OCI-LY3 (cell line): ENCODE measurements around the gene PET117.

Experiments
- H2AFZ ChIP-seq: fragments of 200-600, 300-600 bp; shearing (Covaris generic); 2 replicates; pipeline ENCODE4 v1.6.0; 2014; ENCODE audit warnings: antibody characterized with exemption, low read depth, low read length
- H3K27ac ChIP-seq: fragments of 200-600, 300-600 bp; sonication (generic); 2 replicates; pipeline ENCODE4 v1.5.1; 2014; ENCODE audit warnings: mild to moderate bottlenecking, low read length, moderate library complexity, mixed read lengths
- H3K27me3 ChIP-seq: fragments of 200-600, 300-600 bp; sonication (generic); 2 replicates; pipeline ENCODE4 v1.6.1; 2014; ENCODE audit warnings: low read depth, low read length, mixed read lengths
- H3K36me3 ChIP-seq: fragments of 200-600, 300-600 bp; sonication (generic); replicated peaks from 2 replicates; pipeline ENCODE3; 2014; ENCODE audit warnings: low read depth, low read length, mixed read lengths
- H3K4me1 ChIP-seq: fragments of 300-600, 200-600 bp; sonication (generic); 2 replicates; pipeline ENCODE4 v1.6.1; 2014; ENCODE audit warnings: low read length, mixed read lengths
- H3K4me2 ChIP-seq: fragments of 200-600, 300-600 bp; sonication (generic); 2 replicates; pipeline ENCODE4 v1.6.1; 2014; ENCODE audit warnings: low read length, mixed read lengths
- H3K4me3 ChIP-seq: fragments of 300-600, 200-600 bp; sonication (generic); 2 replicates; pipeline ENCODE4 v1.5.1; 2014; ENCODE audit warnings: antibody characterized with exemption, mild to moderate bottlenecking, low read length, moderate library complexity
- H3K79me2 ChIP-seq: fragments of 300-600, 200-600 bp; shearing (Covaris generic); 2 replicates; pipeline ENCODE4 v1.6.1; 2014; ENCODE audit warnings: mild to moderate bottlenecking, low read length, mixed read lengths
- H3K9ac ChIP-seq: fragments of 300-600, 200-600 bp; shearing (Covaris generic); 2 replicates; pipeline ENCODE4 v1.6.0; 2014; ENCODE audit warnings: mild to moderate bottlenecking, low read length, moderate library complexity
- H3K9me3 ChIP-seq: fragments of 200-600, 300-600 bp; shearing (Covaris generic); 2 replicates; pipeline ENCODE4 v1.6.1; 2014; ENCODE audit warnings: low read length, mixed read lengths; ENCODE audit not compliant: insufficient read depth
- H4K20me1 ChIP-seq: fragments of 200-600, 300-600 bp; sonication (generic); 2 replicates; pipeline ENCODE4 v1.6.1; 2016; ENCODE audit warnings: low read length, mixed read lengths; ENCODE audit not compliant: insufficient read depth
- CTCF ChIP-seq: fragments of 200-600, 300-600 bp; sonication (generic); IDR thresholded peaks from 2 replicates; pipeline ENCODE4 v1.5.1; 2014; ENCODE audit warnings: antibody characterized with exemption, low read length, low read depth
- EZH2phosphoT487 ChIP-seq: fragments of 200-600 bp; shearing (Covaris generic); IDR thresholded peaks from 2 replicates; pipeline ENCODE4 v1.6.1; 2018; ENCODE audit warnings: antibody characterized with exemption, mixed run types, low read depth

PET117 gene

GRCh38 chr20:18164356-18164755 is 26.7 kb downstream of the PET117 start:
- Histone ChIP-seq H3K36me3 (peaks cover 40% of the 10 kb centered on the region), H3K9ac (no peak overlapping the region), H3K27ac (no peak overlapping the region), H3K4me1 (no peaks in the 10 kb centered on the region), H3K79me2 (peaks cover 16% of the 10 kb centered on the region), H3K4me3 (no peak overlapping the region), H3K4me2 (no peak overlapping the region), H3K27me3 (no peaks in the 10 kb centered on the region), H3K9me3 (no peaks in the 10 kb centered on the region), H2AFZ (no peak overlapping the region), H4K20me1 (0 out of 2 replicates have a peak, but pooled peaks cover 11% of the 10 kb centered on the region)
- TF ChIP-seq CTCF (no peak), EZH2phosphoT487 (no peak)

GRCh38 chr20:18165553-18165952 is 27.9 kb downstream of the PET117 start:
- H3K27ac ChIP-seq, result no peak overlapping the region
- no peak overlapping the region for H2AFZ ChIP-seq
- H3K4me2 ChIP-seq, result no peak overlapping the region
- no peak overlapping the region for H3K9ac ChIP-seq
- peaks cover 22% of the 10 kb centered on the region for H3K79me2 ChIP-seq
- peaks cover 40% of the 10 kb centered on the region for H3K36me3 ChIP-seq
- H3K4me3 ChIP-seq, result no peak overlapping the region
- H4K20me1 ChIP-seq, result 0 out of 2 replicates have a peak, but pooled peaks cover 11% of the 10 kb centered on the region
- TF ChIP-seq EZH2phosphoT487, result no peak
- no peak for TF ChIP-seq CTCF
- no peaks in the 10 kb centered on the region for H3K4me1 ChIP-seq
- H3K9me3 ChIP-seq, result no peaks in the 10 kb centered on the region
- no peaks in the 10 kb centered on the region for H3K27me3 ChIP-seq

GRCh38 chr20:18166241-18166881 is 28.7 kb downstream of the PET117 start:
- Histone ChIP-seq H3K9ac (no peak overlapping the region), H4K20me1 (0 out of 2 replicates have a peak, but pooled peaks cover 11% of the 10 kb centered on the region), H3K27me3 (no peaks in the 10 kb centered on the region), H3K79me2 (peaks cover 25% of the 10 kb centered on the region), H3K4me1 (no peaks in the 10 kb centered on the region), H3K4me2 (no peak overlapping the region), H3K4me3 (no peak overlapping the region), H3K27ac (no peak overlapping the region), H2AFZ (no peak overlapping the region), H3K36me3 (peaks cover 46% of the 10 kb centered on the region), H3K9me3 (no peaks in the 10 kb centered on the region)
- TF ChIP-seq EZH2phosphoT487 (no peak), CTCF (no peak)

GRCh38 chr20:18166950-18167349 is 29.3 kb downstream of the PET117 start:
- H3K4me2 ChIP-seq, result no peak overlapping the region

More at GRCh38 chr20:18166950-18167349, 29.3 kb downstream of the PET117 start:
- H3K4me3 ChIP-seq, result no peak overlapping the region
- peaks cover 41% of the 10 kb centered on the region for H3K36me3 ChIP-seq
- peaks cover 25% of the 10 kb centered on the region for H3K79me2 ChIP-seq
- H3K4me1 ChIP-seq, result no peaks in the 10 kb centered on the region
- H2AFZ ChIP-seq, result no peak overlapping the region
- H3K9ac ChIP-seq, result no peak overlapping the region
- no peaks in the 10 kb centered on the region for H3K27me3 ChIP-seq
- H4K20me1 ChIP-seq, result 0 out of 2 replicates have a peak, but pooled peaks cover 11% of the 10 kb centered on the region
- no peaks in the 10 kb centered on the region for H3K9me3 ChIP-seq
- H3K27ac ChIP-seq, result no peak overlapping the region
- TF ChIP-seq EZH2phosphoT487, result no peak
- no peak for TF ChIP-seq CTCF
